ENCODE results near the gene CES3. TPM values are rescaled to one million over a fixed set of nuclear protein-coding genes. Genes with fewer than 3 reads are reported as not detected.

Gene CES3
- total RNA-seq, 4 donors from 2014 or later, result 10.3 to 30.3 (median 12.9) TPM

DNA sequence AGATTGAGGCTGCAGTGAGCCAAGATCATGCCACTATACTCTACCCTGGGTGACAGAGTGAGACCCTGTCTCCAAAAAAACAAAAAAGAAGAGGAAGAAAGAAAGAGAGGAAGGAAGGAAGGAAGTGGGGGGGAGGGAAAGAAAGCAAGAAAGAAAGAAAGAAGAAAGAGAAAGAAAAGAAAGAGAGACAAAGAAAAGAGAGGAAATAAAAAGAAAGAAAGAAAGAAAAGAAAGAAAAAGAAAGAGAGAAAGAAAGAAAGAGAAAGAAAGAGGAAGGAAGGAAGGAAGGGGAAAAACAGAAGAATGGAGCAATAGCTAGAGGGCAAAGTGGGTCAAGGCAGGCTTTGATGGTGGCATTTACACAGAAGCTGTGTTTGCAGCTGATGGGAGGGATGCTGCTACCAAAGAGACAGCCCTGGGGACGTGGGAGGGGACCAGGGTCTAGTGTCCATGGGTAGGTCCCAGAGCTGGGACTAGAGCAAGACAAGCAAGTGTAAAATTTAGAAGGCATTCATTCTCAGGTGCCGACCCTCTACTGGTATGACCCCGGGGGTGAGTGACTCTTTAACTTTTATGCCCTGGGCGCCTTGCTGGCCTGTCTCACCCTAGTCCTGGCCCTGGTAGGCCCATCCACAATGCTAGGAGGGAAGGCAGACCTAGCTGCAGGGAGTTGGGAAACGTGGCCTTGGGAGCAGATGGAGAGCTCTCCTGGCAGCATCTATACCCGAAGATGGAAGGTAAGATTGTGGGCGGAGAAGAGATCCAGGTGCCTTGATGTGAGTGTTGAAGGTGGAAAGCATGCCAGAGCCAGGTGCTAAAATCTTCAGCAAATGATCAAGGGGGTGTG, 2.0 kb upstream of the CES3 start:
- Histone ChIP-seq H3K27ac (peak overlapping the region; percentile 38 to 71 (median 41)), H3K9me3 (no peaks in the 10 kb centered on the region), H3K4me1 (peaks cover 25 to 28% of the 10 kb centered on the region in 2 donors), H3K36me3 (peaks cover 0 to 14% of the 10 kb centered on the region in 2 donors), H3K27me3 (no peaks in the 10 kb centered on the region), H3K4me3 (no peak overlapping the region)
- no peak for DNase-seq
- in situ Hi-C loops (cut with MboI; ENCODE audit: low sequenced_read_pairs in 4 of 4) (no loop called here), intact Hi-C loops (cut with DNase I; ENCODE audit: low total_unique reads) (no loop called here)
- TF ChIP-seq, protein P1, sequence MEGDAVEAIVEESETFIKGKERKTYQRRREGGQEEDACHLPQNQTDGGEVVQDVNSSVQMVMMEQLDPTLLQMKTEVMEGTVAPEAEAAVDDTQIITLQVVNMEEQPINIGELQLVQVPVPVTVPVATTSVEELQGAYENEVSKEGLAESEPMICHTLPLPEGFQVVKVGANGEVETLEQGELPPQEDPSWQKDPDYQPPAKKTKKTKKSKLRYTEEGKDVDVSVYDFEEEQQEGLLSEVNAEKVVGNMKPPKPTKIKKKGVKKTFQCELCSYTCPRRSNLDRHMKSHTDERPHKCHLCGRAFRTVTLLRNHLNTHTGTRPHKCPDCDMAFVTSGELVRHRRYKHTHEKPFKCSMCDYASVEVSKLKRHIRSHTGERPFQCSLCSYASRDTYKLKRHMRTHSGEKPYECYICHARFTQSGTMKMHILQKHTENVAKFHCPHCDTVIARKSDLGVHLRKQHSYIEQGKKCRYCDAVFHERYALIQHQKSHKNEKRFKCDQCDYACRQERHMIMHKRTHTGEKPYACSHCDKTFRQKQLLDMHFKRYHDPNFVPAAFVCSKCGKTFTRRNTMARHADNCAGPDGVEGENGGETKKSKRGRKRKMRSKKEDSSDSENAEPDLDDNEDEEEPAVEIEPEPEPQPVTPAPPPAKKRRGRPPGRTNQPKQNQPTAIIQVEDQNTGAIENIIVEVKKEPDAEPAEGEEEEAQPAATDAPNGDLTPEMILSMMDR (IDR thresholded peaks at IDR 0.05 in 4 of 5, conservative IDR thresholded peaks at IDR 0.05 in 1 of 5), result no peak
- no peak for TF ChIP-seq POLR2A (IDR thresholded peaks at IDR 0.05)
- ATAC-seq, result no peak

DNA sequence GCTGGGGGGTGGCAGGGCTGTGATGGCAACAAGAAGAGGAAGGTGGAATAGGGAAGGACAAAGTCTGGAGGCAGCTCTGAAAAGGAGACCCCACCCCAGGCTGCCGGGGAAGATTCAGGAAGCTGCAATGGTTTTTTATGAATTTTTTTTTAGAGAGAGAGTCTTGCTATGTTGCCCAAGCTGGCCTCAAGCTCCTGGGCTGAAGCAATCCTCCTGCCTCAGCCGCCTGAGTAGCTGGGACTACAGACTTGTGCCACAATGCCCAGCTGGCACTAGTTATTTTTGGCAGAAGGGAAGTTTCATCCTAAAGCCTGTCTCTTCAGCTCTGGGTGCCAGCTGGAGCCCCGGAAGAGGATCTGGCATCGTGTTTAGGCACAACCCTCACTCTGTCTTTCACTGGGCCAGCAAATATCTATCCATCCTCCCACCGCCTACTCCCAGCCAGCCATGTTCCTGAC, 1.3 kb upstream of the CES3 start:
- no peak for TF ChIP-seq POLR2A (IDR thresholded peaks at IDR 0.05)
- TF ChIP-seq, protein P1 (IDR thresholded peaks at IDR 0.05 in 4 of 5, conservative IDR thresholded peaks at IDR 0.05 in 1 of 5), result no peak
- Histone ChIP-seq H3K27ac (peak overlapping the region; percentile 38 to 71 (median 41)), H3K36me3 (peaks cover 0 to 14% of the 10 kb centered on the region in 2 donors), H3K27me3 (no peaks in the 10 kb centered on the region), H3K4me1 (peaks cover 20 to 22% of the 10 kb centered on the region in 2 donors), H3K9me3 (no peaks in the 10 kb centered on the region), H3K4me3 (no peak overlapping the region)
- ATAC-seq (peak; percentile 11 to 34), DNase-seq (peak; percentile 20 to 59)
- in situ Hi-C loops (cut with MboI; ENCODE audit: low sequenced_read_pairs in 4 of 4), result loop anchor here in 1 of 4 donors (10.0 kb wide), 1 partner anchor 195 kb away; the partner anchor contains the start of genes B3GNT9, FBXL8 and TRADD
- intact Hi-C loops (cut with DNase I; ENCODE audit: low total_unique reads), result no loop called here

DNA sequence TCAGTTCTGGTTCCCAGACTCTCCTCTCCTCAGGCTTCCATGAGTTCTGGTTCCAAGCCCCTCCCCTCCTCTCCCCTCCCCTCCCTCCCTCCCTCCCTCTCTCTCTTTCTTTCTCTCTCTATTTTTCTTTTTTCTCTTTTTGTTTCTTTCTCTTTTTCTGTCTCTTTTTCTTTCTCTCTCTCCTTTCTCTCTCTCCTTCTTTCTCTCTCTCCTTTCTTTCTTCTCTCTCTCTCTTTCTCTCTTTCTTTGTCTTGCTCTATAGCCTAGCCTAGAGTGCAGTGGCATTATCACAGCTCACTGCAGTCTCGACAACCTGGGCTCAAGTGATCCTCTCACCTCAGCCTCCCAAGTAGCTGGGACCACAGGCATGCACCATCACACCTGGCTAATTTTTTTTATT, 796 bp upstream of the CES3 start:
- Histone ChIP-seq H3K27ac (peak overlapping the region; percentile 43 to 71 (median 54)), H3K27me3 (no peaks in the 10 kb centered on the region), H3K9me3 (no peaks in the 10 kb centered on the region), H3K4me1 (peaks cover 20 to 21% of the 10 kb centered on the region in 2 donors), H3K4me3 (no peak overlapping the region), H3K36me3 (peaks cover 0 to 14% of the 10 kb centered on the region in 2 donors)
- in situ Hi-C loops (cut with MboI; ENCODE audit: low sequenced_read_pairs in 4 of 4) (loop anchor here in 1 of 4 donors (10.0 kb wide), 1 partner anchor 195 kb away; the partner anchor contains the start of genes B3GNT9, FBXL8 and TRADD), intact Hi-C loops (cut with DNase I; ENCODE audit: low total_unique reads) (no loop called here)
- ATAC-seq (no peak), DNase-seq (no peak)
- TF ChIP-seq, protein P1 (IDR thresholded peaks at IDR 0.05 in 4 of 5, conservative IDR thresholded peaks at IDR 0.05 in 1 of 5), result no peak
- TF ChIP-seq POLR2A (IDR thresholded peaks at IDR 0.05), result no peak

DNA sequence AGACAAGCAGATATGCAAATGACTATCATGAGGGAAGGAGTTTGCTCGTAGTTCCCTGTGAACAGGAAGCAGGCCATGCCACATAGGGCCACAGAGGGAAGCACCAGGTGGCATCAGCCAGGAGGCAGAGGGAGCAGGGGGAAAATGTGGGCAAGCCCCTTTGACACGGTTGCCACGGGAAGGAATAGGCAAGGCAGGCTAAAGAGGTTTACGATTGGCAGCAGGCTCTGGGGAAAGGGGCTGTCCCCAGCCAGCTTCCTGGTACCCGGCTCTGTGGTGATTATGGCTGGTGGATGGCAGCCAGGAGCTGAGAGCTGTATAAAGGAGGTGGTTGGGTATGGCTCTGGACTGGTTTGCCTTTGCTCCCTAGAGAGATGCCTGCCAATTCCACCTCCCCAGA, 848 bp downstream of the CES3 start:
- Histone ChIP-seq H3K4me3 (no peak overlapping the region), H3K4me1 (peaks cover 12 to 21% of the 10 kb centered on the region in 2 donors), H3K27ac (peak overlapping the region; percentile 3 to 57 (median 27)), H3K9me3 (no peaks in the 10 kb centered on the region), H3K27me3 (no peaks in the 10 kb centered on the region), H3K36me3 (peaks cover 0 to 14% of the 10 kb centered on the region in 2 donors)
- in situ Hi-C loops (cut with MboI; ENCODE audit: low sequenced_read_pairs in 4 of 4) (loop anchor here in 1 of 4 donors (10.0 kb wide), 1 partner anchor 193 kb away; the partner anchor contains the start of genes B3GNT9, FBXL8 and TRADD), intact Hi-C loops (cut with DNase I; ENCODE audit: low total_unique reads) (no loop called here)
- TF ChIP-seq, protein P1 (IDR thresholded peaks at IDR 0.05 in 4 of 5, conservative IDR thresholded peaks at IDR 0.05 in 1 of 5), result no peak
- TF ChIP-seq POLR2A (IDR thresholded peaks at IDR 0.05), result no peak
- ATAC-seq, result no peak
- no peak for DNase-seq

Measured in gastrocnemius medialis (tissue), 4 donors.